Keratinocyte (primary cell): ENCODE measurements around the gene FBXL17.

Experiments used
- CTCF ChIP-seq, 3 experiments: IDR thresholded peaks in 1 of 3; conservative IDR thresholded peaks in 1 of 3; optimal IDR thresholded peaks in 1 of 3; 2 replicates in 2 of 3; 3 replicates in 1 of 3; pipeline versions ENCODE3 to v1.5.1; 2011; ENCODE audit warnings: low read length in 3 of 3, mild to moderate bottlenecking in 3 of 3, moderate library complexity in 2 of 3, control low read depth in 1 of 3, inconsistent platforms in 1 of 3; ENCODE audit not compliant: insufficient read depth in 2 of 3; ENCODE audit errors: extremely low read depth in 1 of 3
- EZH2 ChIP-seq: IDR thresholded peaks from one replicate; pipeline ENCODE4 v1.6.1; 2012; ENCODE audit warnings: inconsistent platforms, mild to moderate bottlenecking, low read length, moderate library complexity

GRCh38 chr5:108145351-108145750 lies 236.5 kb downstream of the FBXL17 start:
- TF ChIP-seq CTCF (optimal IDR thresholded peaks at IDR 0.05 in 1 of 3, IDR thresholded peaks at IDR 0.05 in 1 of 3, conservative IDR thresholded peaks at IDR 0.05 in 1 of 3; ENCODE audit: extremely low read depth in 1 of 3, insufficient read depth in 2 of 3, low read length in 3 of 3), result no peak
- TF ChIP-seq EZH2, result no peak
